Breast epithelium (tissue), 4 donors: ENCODE measurements around the gene CXCL11. TPM values are rescaled to one million over a fixed set of nuclear protein-coding genes. Genes with fewer than 3 reads are reported as not detected.
"Not testable (repeated sequence)": the region's sequence is repeated elsewhere in the genome, so short reads cannot be mapped to it uniquely, and the experiment has no call there.

ENCODE experiments used
- DNase-seq, 2 donors: peaks; one replicate each; pipeline ENCODE4 v3.0.0-alpha.2; 2019; ENCODE audit warnings: low spot score in 2 of 2
- H3K27ac ChIP-seq, 2 donors: fragments of 200-600 bp; sonication (generic) in 1 of 2; one replicate each; pipeline ENCODE4 v1.5.1; 2016 to 2019; ENCODE audit warnings: mild to moderate bottlenecking in 1 of 2
- H3K27me3 ChIP-seq, 2 donors: fragments of 200-600 bp; sonication (generic) in 1 of 2; one replicate each; pipeline versions ENCODE4 v1.5.1 to v1.6.0; 2017 to 2019; ENCODE audit warnings: control low read depth in 1 of 2, mild to moderate bottlenecking in 1 of 2
- H3K36me3 ChIP-seq: fragments of 200-600 bp; one replicate; pipeline ENCODE4 v1.5.1; 2019
- H3K4me1 ChIP-seq, 2 donors: fragments of 200-600 bp; sonication (generic); one replicate each; pipeline ENCODE4 v1.5.1; 2016 to 2019; ENCODE audit warnings: control low read depth in 1 of 2
- H3K4me3 ChIP-seq, 3 donors: fragments of 200-600 bp; sonication (generic); 1 replicate in 2 of 3; 2 replicates in 1 of 3; pipeline ENCODE4 v1.5.1; 2016 to 2019; ENCODE audit warnings: mild to moderate bottlenecking in 3 of 3, moderate library complexity in 2 of 3
- H3K9me3 ChIP-seq, 2 donors: fragments of 200-600 bp; sonication (generic) in 1 of 2; one replicate each; pipeline ENCODE4 v1.5.1; 2016 to 2019; ENCODE audit warnings: control low read depth in 1 of 2
- POLR2A ChIP-seq: fragments of 450-650 bp; IDR thresholded peaks from one replicate; pipeline ENCODE4 v1.6.1; 2016; ENCODE audit warnings: antibody characterized with exemption, mild to moderate bottlenecking, moderate library complexity
- POLR2AphosphoS5 ChIP-seq, 3 donors: sonication (generic); formaldehyde crosslinking; IDR thresholded peaks; one replicate each; pipeline ENCODE4 v1.6.1; 2017; ENCODE audit warnings: antibody characterized with exemption in 3 of 3
- intact Hi-C: fragments of 100-400 bp; cut with DNase I; formaldehyde crosslinking; loops from one replicate; pipeline ENCODE4 v1.15.1; 2023; ENCODE audit warnings: low total_unique reads
- total RNA-seq, 3 donors: library from RNA; depleted of rRNA; stranded (reverse); fragments of >200 nt; gene quantifications; one replicate each; pipeline ENCODE4 v1.1.0, GENCODE V29; 2016
- TF ChIP-seq, protein P1 (sequence below), 3 donors: fragments of 450-650 bp; IDR thresholded peaks; one replicate each; pipeline ENCODE4 v1.5.1; 2016 to 2017; ENCODE audit warnings: antibody characterized with exemption in 3 of 3, mild to moderate bottlenecking in 3 of 3, moderate library complexity in 3 of 3

CXCL11 gene
- total RNA-seq, 3 donors from 2014 or later: not detected

GRCh38 chr4:76000279-76000678, 35.6 kb downstream of the CXCL11 start:
- DNase-seq: no peak
- no peaks in the 10 kb centered on the region for H3K4me1 ChIP-seq
- H3K27me3 ChIP-seq: no peaks in the 10 kb centered on the region
- H3K36me3 ChIP-seq: no peaks in the 10 kb centered on the region
- H3K27ac ChIP-seq: no peak overlapping the region
- H3K4me3 ChIP-seq: no peak overlapping the region
- intact Hi-C loops: no loop called here
- TF ChIP-seq POLR2AphosphoS5 (IDR thresholded peaks at IDR 0.05): no peak
- no peak for TF ChIP-seq POLR2A
- TF ChIP-seq, protein P1, sequence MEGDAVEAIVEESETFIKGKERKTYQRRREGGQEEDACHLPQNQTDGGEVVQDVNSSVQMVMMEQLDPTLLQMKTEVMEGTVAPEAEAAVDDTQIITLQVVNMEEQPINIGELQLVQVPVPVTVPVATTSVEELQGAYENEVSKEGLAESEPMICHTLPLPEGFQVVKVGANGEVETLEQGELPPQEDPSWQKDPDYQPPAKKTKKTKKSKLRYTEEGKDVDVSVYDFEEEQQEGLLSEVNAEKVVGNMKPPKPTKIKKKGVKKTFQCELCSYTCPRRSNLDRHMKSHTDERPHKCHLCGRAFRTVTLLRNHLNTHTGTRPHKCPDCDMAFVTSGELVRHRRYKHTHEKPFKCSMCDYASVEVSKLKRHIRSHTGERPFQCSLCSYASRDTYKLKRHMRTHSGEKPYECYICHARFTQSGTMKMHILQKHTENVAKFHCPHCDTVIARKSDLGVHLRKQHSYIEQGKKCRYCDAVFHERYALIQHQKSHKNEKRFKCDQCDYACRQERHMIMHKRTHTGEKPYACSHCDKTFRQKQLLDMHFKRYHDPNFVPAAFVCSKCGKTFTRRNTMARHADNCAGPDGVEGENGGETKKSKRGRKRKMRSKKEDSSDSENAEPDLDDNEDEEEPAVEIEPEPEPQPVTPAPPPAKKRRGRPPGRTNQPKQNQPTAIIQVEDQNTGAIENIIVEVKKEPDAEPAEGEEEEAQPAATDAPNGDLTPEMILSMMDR (IDR thresholded peaks at IDR 0.05): no peak
- H3K9me3 ChIP-seq: no peaks in the 10 kb centered on the region

DNA sequence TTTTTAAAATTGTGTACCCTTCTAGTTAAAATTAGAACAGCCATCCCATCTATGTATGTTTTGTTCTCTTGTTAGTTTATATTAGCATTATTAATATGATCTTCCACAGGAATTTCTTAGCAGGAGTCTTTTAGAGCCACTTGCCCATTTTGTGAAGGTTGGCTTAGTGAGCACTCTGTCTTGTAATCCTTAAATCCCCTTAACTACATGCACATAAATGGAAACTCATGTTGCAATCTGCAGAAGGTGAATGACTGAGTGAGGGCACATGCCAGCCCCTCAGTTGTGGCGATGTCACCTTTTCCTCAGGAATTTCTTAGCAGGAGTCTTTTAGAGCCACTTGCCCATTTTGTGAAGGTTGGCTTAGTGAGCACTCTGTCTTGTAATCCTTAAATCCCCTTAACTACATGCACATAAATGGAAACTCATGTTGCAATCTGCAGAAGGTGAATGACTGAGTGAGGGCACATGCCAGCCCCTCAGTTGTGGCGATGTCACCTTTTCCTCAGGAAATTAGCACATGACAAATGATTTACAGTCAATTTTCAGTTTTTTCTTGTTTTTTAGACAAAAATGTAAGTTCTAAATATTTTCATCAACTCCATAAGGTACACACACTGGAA, 37.2 kb downstream of the CXCL11 start:
- not testable (repeated sequence) for H3K27me3 ChIP-seq, H3K4me3 ChIP-seq, H3K4me1 ChIP-seq, DNase-seq, H3K36me3 ChIP-seq, H3K9me3 ChIP-seq, H3K27ac ChIP-seq
- intact Hi-C loops: loop anchor here (2.0 kb wide), 1 partner anchor 24 kb away; no protein-coding TSS in a partner anchor

GRCh38 chr4:75997946-75998345, 37.9 kb downstream of the CXCL11 start:
- Histone ChIP-seq H3K36me3 (no peaks in the 10 kb centered on the region), H3K4me3 (no peak overlapping the region), H3K4me1 (no peaks in the 10 kb centered on the region), H3K27ac (no peak overlapping the region), H3K9me3 (no peaks in the 10 kb centered on the region), H3K27me3 (no peaks in the 10 kb centered on the region)
- intact Hi-C loops: loop anchor here (2.0 kb wide), 1 partner anchor 23 kb away; no protein-coding TSS in a partner anchor
- DNase-seq: no peak
- TF ChIP-seq POLR2A: no peak
- TF ChIP-seq, protein P1 (IDR thresholded peaks at IDR 0.05): no peak

DNA sequence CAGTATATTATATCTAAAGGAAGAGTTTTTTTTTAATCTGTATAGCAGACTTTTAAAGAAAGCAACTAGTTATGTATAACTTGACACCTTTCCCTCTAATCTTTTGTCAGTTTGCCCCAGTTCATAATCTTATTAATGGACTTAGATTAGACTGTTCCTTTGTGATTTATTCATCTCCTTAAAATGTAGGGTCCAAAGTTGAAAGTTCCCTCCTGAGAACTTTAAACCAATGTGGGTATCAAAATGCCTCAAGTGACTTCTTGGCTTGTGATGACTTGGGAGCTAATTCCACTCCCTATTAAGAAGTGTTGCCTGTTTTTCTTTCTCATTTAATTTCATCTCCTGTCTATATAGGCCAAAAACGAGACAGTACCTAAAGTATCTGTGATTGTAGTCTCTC, 38.8 kb downstream of the CXCL11 start:
- no peak for DNase-seq
- Histone ChIP-seq H3K9me3 (no peaks in the 10 kb centered on the region), H3K4me3 (no peak overlapping the region)

DNA sequence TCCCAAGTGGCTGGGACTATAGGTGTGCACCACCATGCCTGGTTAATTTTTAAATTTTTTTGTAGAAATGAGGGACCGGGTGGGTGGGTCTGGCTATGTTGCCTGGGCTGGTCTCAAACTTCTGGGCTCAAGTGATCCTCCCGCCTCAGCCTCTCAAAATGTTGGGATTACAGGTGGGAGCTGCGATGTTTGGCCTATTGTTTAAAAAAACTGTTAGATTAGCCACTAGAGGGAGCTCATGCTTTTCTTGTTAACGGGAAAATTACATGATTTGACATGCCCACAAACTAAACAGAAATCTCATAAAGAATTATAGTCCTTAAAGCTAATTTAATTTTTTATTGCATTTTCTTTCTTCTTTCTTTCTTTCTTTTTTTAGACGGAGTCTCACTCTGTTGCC, 40.1 kb downstream of the CXCL11 start:
- H3K4me1 ChIP-seq: no peaks in the 10 kb centered on the region
- no peak overlapping the region for H3K4me3 ChIP-seq
- no peaks in the 10 kb centered on the region for H3K9me3 ChIP-seq
- H3K27me3 ChIP-seq: no peaks in the 10 kb centered on the region
- intact Hi-C loops: loop anchor here (2.0 kb wide), 1 partner anchor 73 kb away; no protein-coding TSS in a partner anchor
- no peaks in the 10 kb centered on the region for H3K36me3 ChIP-seq
- no peak overlapping the region for H3K27ac ChIP-seq
- DNase-seq: no peak
- no peak for TF ChIP-seq POLR2AphosphoS5 (IDR thresholded peaks at IDR 0.05)
- TF ChIP-seq, protein P1 (IDR thresholded peaks at IDR 0.05): peak; percentile 13 to 61 (median 45)

More for the DNA sequence above, 38.8 kb downstream of the CXCL11 start:
- TF ChIP-seq, protein P1 (IDR thresholded peaks at IDR 0.05): no peak
- TF ChIP-seq POLR2A (no peak), POLR2AphosphoS5 (IDR thresholded peaks at IDR 0.05) (no peak)
- Histone ChIP-seq H3K27ac (no peak overlapping the region), H3K27me3 (no peaks in the 10 kb centered on the region), H3K36me3 (no peaks in the 10 kb centered on the region), H3K4me1 (no peaks in the 10 kb centered on the region)
- intact Hi-C loops: no loop called here
